NCI-H2196 treated with DMSO at 0.1 percent for 48 hours (cell line): ENCODE data around the gene ARHGEF37.
"Not testable (repeated sequence)": the region's sequence is repeated elsewhere in the genome, so short reads cannot be mapped to it uniquely, and the experiment has no call there.

ENCODE experiments used
- DNase-seq: peaks from one replicate; lab custom pipeline; 2025; ENCODE audit not compliant: unreplicated experiment; lab: John Stamatoyannopoulos, UW

Gene ARHGEF37

DNA sequence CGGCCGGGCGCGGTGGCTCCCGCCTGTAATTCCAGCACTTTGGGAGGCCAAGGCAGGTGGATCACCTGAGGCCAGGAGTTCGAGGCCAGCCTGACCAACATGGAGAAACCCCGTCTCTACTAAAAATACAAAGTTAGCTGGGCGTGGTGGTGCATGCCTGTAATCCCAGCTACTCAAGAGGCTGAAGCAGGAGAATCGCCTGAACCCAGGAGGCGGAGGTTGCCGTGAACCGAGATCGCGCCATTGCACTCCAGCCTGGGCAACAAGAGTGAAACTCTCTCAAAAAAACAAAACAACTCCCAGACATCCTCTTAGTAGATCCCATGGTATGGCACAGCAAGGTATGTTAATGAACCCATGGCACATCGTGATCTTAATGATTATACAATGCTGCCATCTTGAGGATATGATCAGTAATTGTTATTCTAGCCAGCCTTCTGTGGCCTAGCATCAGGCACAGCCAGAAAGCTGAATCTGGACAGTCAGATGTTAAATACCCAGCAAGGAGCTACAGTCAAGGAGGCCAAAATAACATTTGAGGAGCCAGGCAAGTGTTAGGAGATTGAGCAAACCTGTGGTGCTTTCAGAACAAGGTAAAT, 16.7 kb upstream of the ARHGEF37 start:
- peak; percentile 67 for DNase-seq

DNA sequence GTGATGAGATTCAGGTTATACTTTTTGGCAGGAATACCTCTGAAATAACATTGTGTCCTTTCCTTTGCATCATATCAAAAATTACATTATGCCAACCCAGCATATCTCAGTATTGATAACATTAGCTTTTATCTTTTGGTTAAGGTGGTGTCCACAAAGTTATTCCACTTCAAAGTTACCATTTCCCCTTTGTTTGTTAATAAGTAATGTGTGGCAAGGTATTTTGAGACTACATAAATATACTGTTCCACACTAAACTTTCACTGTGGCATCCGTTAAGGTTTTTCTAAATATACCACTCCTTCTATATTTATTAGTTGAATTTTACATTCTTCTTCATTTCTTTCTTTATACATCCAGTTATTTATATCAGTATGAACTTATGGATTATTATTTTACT, 14.1 kb upstream of the ARHGEF37 start:
- DNase-seq, result no peak

- no peak for DNase-seq
These were observed 9.1 kb upstream of the ARHGEF37 start for GRCh38 chr5:149572170-149572569.

GRCh38 chr5:149572576-149573231, 8.6 kb upstream of the ARHGEF37 start:
- no peak for DNase-seq

GRCh38 chr5:149575131-149575530, 6.2 kb upstream of the ARHGEF37 start:
- DNase-seq, result no peak

GRCh38 chr5:149576021-149576420, 5.3 kb upstream of the ARHGEF37 start:
- no peak for DNase-seq

GRCh38 chr5:149578896-149579295, 2.4 kb upstream of the ARHGEF37 start:
- DNase-seq, result no peak

- no peak for DNase-seq
These were observed 498 bp upstream of the ARHGEF37 start for GRCh38 chr5:149580808-149581191.

DNA sequence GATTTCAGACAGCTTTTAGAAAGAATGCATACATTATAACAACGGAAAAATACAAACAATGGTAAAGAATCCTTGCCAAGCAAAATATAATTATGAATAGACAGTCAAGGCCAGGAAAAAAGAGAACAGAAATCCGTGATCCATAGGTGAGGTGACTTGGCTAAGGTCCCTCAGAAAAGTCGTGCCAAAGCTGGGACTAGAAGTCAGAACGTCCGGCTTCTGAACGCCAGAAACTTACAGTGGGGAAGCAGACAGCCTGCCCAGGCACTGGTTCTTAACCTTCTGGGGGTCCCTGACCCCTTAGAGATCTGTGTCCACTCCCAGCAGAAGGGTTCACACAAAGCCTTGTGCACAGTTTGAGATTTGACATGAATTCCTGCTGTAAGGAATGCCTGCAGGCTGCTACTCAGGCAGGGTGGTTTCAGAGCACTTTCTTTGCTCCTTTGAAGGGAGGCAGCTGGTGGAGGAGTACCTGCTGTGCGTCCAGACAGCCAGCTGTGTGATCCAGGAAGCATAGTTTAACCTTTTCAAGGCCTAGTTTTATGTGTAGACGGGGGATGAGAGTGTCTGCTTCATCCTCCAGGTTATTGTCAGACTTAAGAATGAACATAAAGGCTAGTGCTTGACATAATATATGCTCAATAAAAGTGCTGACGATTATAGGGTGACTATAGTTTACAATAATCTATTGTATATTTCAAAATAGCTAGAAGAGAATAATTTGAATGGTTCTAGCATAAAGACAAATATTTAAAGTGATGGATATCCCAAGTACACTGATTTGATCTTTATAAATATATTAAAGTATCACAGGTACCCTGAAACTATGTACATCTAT, 852 bp downstream of the ARHGEF37 start:
- peak; percentile 42 for DNase-seq

DNA sequence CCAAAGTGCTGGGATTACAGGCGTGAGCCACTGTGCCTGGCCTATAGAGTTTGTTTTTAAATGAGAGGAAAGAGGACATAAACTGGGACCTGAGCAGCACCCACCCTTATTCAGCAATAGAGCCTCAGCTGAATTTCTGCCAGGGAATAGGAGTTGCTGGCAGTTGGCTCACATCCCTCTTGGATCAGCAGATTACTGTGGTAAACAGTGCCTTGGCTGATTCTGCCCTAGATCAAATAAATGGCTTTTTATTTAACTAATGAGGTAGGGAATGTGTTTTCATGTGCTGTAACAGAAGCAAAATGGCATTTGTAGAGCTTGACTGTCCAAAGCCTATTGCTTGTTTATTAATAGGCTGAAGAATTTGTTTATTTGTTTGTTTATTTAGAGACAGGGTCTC, 2.1 kb downstream of the ARHGEF37 start:
- DNase-seq, result peak; percentile 60

DNA sequence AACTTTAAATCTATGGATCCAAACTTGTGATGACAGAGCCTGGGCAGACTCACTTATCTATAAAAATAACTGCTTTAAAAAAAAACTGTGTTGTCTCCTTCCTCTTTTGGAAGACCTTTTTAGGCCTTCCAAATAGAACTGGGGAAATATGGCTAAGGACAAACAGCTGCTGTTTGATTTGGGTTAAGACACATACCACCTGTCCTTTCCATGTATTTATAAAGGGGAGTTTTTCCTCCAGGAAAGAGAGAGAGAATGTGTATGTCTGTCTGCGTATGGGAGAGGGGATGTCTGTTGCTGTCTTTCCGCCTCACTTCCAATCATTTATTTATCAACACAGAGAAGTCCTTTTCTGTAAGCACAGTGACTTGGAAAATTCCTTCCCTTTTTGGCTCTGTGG, 2.8 kb downstream of the ARHGEF37 start:
- no peak for DNase-seq

GRCh38 chr5:149585910-149586309, 4.6 kb downstream of the ARHGEF37 start:
- DNase-seq, result no peak

DNA sequence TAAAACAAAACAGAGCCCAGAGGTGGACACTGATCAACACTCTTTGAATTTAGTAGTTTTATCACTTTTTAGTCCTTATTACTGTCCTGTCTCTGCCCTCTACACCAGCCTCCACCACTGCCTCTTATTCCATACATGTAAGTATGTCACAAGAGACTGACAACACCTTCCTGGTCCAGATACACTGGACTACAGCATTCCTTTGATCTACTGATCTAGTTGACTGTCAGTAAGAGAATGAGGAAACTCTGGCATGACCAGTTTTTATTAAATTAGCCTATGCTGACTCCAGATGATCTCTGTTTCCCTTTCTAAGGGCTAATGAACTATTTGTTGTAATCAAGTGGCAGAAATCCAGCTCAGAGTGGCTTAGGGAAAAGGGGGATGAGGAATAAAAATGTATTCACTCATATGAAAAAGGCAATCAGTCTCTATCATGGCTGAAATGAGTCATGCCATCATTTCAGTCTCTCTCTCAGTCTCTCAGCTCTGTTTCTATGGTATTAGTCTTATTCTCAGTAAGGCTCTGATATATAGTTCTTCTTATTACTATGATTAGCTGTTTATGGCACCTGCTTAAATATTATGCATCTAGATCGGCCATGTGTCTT, 5.5 kb downstream of the ARHGEF37 start:
- DNase-seq, result no peak

DNA sequence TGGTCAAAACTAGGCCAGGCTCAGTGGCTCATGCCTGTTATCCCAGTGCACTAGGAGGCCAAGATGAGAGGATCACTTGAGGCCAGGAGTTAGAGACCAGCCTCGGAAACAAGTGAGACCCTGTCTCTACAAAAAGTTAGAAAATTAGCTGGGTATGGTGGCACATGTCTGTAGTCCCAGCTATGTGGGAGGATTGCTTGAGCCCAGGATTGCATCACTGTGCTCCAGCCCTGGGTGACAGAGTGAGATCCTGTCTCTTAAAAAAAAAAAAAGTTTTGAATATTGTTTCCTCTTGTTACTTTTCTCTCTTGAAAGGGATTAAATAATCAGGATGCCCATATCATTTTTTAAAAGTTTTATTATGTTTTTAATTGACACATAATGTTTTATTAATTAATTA, 7.6 kb downstream of the ARHGEF37 start:
- DNase-seq, result no peak

GRCh38 chr5:149593370-149593769, 12.1 kb downstream of the ARHGEF37 start:
- DNase-seq, result no peak

DNA sequence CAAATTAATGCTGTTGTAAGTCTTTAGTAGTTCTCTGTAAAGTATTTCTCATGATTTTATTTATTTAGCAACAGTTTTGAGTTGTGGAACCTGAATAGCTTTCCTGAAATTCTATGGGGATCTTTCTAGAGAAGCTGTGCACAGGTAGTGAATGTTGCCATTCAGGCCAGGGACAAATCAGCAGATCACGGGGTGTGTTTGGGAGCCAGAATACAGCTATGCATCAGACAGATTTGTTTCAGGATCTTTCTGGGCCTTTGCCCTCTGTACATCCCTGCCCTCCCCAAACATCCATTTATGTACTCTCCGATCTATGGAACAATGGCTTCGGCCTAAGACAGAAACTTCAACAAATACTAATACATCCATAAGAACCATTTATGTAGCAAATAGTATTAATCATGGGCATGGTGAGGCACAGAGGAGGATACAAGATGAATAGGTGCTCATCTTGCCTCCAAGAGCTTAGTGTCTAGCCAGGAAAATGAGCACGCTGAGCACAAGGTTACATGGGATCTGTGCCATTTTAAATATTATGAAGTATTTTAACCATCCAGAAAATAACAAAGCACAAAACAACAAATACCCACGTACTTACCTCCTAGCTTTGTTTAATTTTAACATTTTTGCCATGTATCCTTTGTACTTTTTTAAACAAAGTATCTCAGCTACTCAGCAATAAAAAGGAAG, 13.1 kb downstream of the ARHGEF37 start:
- no peak for DNase-seq

GRCh38 chr5:149595105-149595504, 13.8 kb downstream of the ARHGEF37 start:
- DNase-seq, result not testable (repeated sequence)

- no peak for DNase-seq
These were observed 15.4 kb downstream of the ARHGEF37 start for GRCh38 chr5:149596712-149597111.

- DNase-seq, result no peak
These were observed 16.3 kb downstream of the ARHGEF37 start for GRCh38 chr5:149597618-149598017.

- DNase-seq, result not testable (repeated sequence)
These were observed 16.9 kb downstream of the ARHGEF37 start for GRCh38 chr5:149598234-149598633.

- no peak for DNase-seq
These were observed 17.7 kb downstream of the ARHGEF37 start for GRCh38 chr5:149598966-149599365.
